Upper lobe of right lung (tissue), 1 donor: ENCODE results near the gene ADAMTS2. TPM values are rescaled to one million over a fixed set of nuclear protein-coding genes. Genes with fewer than 3 reads are reported as not detected.

Experiments
- ATAC-seq: fragments of 200-7000 bp; cut with Tn5 transposase; one replicate; pipeline ENCODE4 v1.9.1; 2020; ENCODE audit warnings: mild to moderate bottlenecking, moderate library complexity
- DNase-seq: peaks from one replicate; pipeline ENCODE4 v3.0.0-alpha.2; 2020
- H3K27ac ChIP-seq: fragments of 200-600 bp; one replicate; pipeline ENCODE4 v1.8.0; 2022
- H3K27me3 ChIP-seq: fragments of 200-600 bp; one replicate; pipeline ENCODE4 v1.8.0; 2022; ENCODE audit warnings: mild to moderate bottlenecking
- H3K36me3 ChIP-seq: fragments of 200-600 bp; one replicate; pipeline ENCODE4 v1.8.0; 2022
- H3K4me1 ChIP-seq: fragments of 200-600 bp; one replicate; pipeline ENCODE4 v1.8.0; 2022
- H3K4me3 ChIP-seq: fragments of 200-600 bp; one replicate; pipeline ENCODE4 v1.8.0; 2022; ENCODE audit warnings: mild to moderate bottlenecking
- H3K9me3 ChIP-seq: fragments of 200-600 bp; one replicate; pipeline ENCODE4 v1.8.0; 2022
- intact Hi-C: fragments of 100-400 bp; cut with DNase I; formaldehyde crosslinking; loops from one replicate; pipeline ENCODE4 v1.11.0; 2022
- total RNA-seq: library from RNA; stranded (reverse); fragmentation: NEBNext Ultra II Directional; extraction: Animal tissue kit (Norgen Biotek cat#: 25700); gene quantifications from one replicate; pipeline ENCODE4 v1.2.1, GENCODE V29; 2021
- TF ChIP-seq, protein P1 (sequence below): fragments of 200-600 bp; IDR thresholded peaks from one replicate; pipeline ENCODE4 v1.8.0; 2022; ENCODE audit warnings: antibody characterized with exemption
- donor health status: DM: no; HTN: yes; CAD: no; lungs with severe emphysema.

Gene ADAMTS2
- total RNA-seq, 1 donor from 2014 or later, result 16.4 TPM

DNA sequence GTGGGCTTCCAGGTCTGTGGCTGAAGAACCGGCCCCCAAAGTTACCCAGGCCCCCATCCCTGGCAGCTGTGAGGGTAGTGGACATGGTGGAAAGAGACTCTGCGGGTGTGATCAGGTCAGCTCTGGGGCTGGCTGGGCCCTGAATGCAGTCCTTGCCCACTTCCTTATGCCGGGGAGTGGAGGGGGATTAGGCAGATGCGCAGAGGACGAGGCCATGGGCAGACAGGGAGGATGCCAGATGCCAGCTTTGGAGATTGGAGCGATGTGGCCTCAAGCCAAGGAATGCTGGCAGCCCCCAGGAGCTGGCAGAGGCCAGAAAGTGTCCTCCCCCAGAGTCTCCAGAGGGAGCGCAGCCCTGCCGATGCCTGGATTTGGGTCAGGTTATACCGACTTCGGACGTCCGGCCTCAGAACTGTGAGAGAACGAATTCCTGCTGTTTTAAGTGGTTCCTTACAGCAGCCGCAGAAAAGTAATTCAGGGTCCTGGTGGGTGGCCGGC is 69.8 kb downstream of the ADAMTS2 start:
- Histone ChIP-seq H3K27me3 (no peaks in the 10 kb centered on the region), H3K36me3 (no peaks in the 10 kb centered on the region), H3K4me1 (peaks cover 33% of the 10 kb centered on the region), H3K9me3 (no peaks in the 10 kb centered on the region), H3K27ac (peak overlapping the region; percentile 78), H3K4me3 (no peak overlapping the region)
- TF ChIP-seq, protein P1, sequence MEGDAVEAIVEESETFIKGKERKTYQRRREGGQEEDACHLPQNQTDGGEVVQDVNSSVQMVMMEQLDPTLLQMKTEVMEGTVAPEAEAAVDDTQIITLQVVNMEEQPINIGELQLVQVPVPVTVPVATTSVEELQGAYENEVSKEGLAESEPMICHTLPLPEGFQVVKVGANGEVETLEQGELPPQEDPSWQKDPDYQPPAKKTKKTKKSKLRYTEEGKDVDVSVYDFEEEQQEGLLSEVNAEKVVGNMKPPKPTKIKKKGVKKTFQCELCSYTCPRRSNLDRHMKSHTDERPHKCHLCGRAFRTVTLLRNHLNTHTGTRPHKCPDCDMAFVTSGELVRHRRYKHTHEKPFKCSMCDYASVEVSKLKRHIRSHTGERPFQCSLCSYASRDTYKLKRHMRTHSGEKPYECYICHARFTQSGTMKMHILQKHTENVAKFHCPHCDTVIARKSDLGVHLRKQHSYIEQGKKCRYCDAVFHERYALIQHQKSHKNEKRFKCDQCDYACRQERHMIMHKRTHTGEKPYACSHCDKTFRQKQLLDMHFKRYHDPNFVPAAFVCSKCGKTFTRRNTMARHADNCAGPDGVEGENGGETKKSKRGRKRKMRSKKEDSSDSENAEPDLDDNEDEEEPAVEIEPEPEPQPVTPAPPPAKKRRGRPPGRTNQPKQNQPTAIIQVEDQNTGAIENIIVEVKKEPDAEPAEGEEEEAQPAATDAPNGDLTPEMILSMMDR, result no peak
- ATAC-seq (peak; percentile 3), DNase-seq (no peak)
- intact Hi-C loops, result no loop called here

GRCh38 chr5:179274321-179275315 is 70.6 kb downstream of the ADAMTS2 start:
- H3K9me3 ChIP-seq, result no peaks in the 10 kb centered on the region
- H3K27ac ChIP-seq, result peak overlapping the region; percentile 78
- TF ChIP-seq, protein P1, result no peak
- intact Hi-C loops, result no loop called here
- no peaks in the 10 kb centered on the region for H3K27me3 ChIP-seq
- H3K4me3 ChIP-seq, result no peak overlapping the region
- no peak for ATAC-seq
- peaks cover 41% of the 10 kb centered on the region for H3K4me1 ChIP-seq
- no peaks in the 10 kb centered on the region for H3K36me3 ChIP-seq
- peak; percentile 28 for DNase-seq

DNA sequence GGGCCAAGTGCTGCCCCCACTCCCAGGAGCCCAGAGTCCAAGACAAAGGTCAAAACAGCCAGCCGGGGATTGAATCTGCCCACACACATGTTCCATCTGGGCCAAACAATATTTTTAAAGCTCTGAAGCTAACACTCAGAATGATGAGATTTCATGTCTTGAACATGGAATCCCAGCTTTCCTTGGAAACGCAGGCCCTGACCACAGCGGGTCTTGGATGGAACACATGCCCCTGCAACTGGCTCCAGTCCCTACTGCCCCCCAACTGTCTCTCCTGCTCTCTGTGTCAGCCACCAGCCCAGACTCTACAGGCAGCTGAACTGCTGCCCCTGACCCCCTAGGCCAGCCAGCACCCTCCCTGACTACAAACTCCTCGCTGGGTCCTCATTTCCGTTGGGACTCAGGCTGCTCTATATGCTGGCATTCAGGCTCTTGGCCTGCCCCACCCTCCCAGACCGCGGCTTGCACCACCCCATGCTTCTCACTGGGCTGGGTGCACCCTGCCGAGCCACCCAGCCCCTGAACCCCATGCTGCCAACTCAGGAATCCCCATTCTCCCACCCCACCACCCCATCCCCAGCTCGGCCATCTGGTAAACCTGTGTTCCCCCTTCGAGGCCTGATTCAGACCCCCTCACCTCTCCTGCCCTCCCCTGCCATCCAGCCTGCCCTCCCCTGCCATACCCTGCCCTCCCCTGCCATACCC is 71.7 kb downstream of the ADAMTS2 start:
- peak overlapping the region; percentile 3 for H3K27ac ChIP-seq
- H3K4me3 ChIP-seq, result no peak overlapping the region
- intact Hi-C loops, result no loop called here
- no peaks in the 10 kb centered on the region for H3K36me3 ChIP-seq
- no peak for ATAC-seq
- H3K4me1 ChIP-seq, result peaks cover 43% of the 10 kb centered on the region
- no peaks in the 10 kb centered on the region for H3K27me3 ChIP-seq
- TF ChIP-seq, protein P1, result no peak
- H3K9me3 ChIP-seq, result no peaks in the 10 kb centered on the region
- peak; percentile 41 for DNase-seq

- TF ChIP-seq, protein P1, result no peak
- H3K4me3 ChIP-seq, result no peak overlapping the region
- peaks cover 43% of the 10 kb centered on the region for H3K4me1 ChIP-seq
- H3K36me3 ChIP-seq, result no peaks in the 10 kb centered on the region
- H3K27ac ChIP-seq, result peak overlapping the region; percentile 34
- DNase-seq (no peak), ATAC-seq (no peak)
- intact Hi-C loops, result no loop called here
- no peaks in the 10 kb centered on the region for H3K27me3 ChIP-seq
- no peaks in the 10 kb centered on the region for H3K9me3 ChIP-seq
These were observed 72.2 kb downstream of the ADAMTS2 start for GRCh38 chr5:179273073-179273435.

GRCh38 chr5:179272326-179273072 is 72.8 kb downstream of the ADAMTS2 start:
- Histone ChIP-seq H3K4me1 (peaks cover 46% of the 10 kb centered on the region), H3K9me3 (no peaks in the 10 kb centered on the region), H3K36me3 (no peaks in the 10 kb centered on the region), H3K4me3 (no peak overlapping the region), H3K27me3 (no peaks in the 10 kb centered on the region), H3K27ac (peak overlapping the region; percentile 34)
- DNase-seq, result peak; percentile 59
- TF ChIP-seq, protein P1, result no peak
- ATAC-seq, result no peak
- intact Hi-C loops, result no loop called here
